ENCODE data around the gene YAP1. TPM values are rescaled to one million over a fixed set of nuclear protein-coding genes. Genes with fewer than 3 reads are reported as not detected.

Gene YAP1
- 0.08 TPM for polyA plus RNA-seq (2012; ENCODE audit: low read depth, missing spikeins)

DNA sequence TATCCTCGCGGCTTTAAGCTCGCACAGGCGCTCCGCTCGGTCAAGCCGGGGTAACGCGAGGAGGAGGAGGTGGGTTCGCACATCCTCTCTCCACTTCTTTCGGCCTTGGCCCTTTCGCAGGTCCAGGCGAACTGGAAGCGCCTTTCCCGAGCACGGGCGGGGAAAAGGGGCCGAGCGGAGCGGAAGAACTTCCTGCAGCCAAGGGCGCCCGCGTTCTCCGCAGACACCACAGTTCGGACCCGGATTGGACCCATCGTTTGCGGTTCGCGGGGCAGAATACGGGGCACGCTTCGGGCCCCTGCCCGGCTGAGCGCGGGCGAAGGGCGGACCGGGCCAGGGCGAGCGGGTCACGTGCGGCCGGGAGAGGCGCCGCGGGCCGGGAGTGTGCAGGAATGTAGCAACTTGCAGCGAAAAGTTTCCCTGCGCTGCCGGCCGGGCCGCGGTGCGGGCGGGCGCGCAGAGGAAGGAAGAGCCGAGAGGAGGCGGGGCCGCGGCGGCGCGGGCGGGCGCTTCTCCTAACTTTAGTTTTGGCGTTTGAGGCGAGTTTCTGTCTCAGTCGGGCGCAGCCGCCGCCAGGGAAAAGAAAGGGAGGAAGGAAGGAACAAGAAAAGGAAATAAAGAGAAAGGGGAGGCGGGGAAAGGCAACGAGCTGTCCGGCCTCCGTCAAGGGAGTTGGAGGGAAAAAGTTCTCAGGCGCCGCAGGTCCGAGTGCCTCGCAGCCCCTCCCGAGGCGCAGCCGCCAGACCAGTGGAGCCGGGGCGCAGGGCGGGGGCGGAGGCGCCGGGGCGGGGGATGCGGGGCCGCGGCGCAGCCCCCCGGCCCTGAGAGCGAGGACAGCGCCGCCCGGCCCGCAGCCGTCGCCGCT lies at the start of gene YAP1:
Gene YAP1 (plus strand): TSS at position 552 of the 865 bp plus-strand sequence. CDS start 402 bp downstream, outside the sequence.
- DNase-seq (ENCODE audit: insufficient read length, low spot score), result peak; percentile 46
- FAIRE-seq, result no peak
- no peak for TF ChIP-seq PAX5 (IDR thresholded peaks at IDR 0.05; ENCODE audit: insufficient read depth, low read length, severe bottlenecking)
- no peak for TF ChIP-seq POLR2AphosphoS5 (IDR thresholded peaks at IDR 0.05; ENCODE audit: low read depth, low read length)
- TF ChIP-seq SPI1 (IDR thresholded peaks at IDR 0.05; ENCODE audit: low read depth, low read length), result 0 out of 2 replicates have a peak, but pooled peaks have one; percentile 18
- TF ChIP-seq TAF1 (IDR thresholded peaks at IDR 0.05; ENCODE audit: low read depth, low read length), result no peak

DNA sequence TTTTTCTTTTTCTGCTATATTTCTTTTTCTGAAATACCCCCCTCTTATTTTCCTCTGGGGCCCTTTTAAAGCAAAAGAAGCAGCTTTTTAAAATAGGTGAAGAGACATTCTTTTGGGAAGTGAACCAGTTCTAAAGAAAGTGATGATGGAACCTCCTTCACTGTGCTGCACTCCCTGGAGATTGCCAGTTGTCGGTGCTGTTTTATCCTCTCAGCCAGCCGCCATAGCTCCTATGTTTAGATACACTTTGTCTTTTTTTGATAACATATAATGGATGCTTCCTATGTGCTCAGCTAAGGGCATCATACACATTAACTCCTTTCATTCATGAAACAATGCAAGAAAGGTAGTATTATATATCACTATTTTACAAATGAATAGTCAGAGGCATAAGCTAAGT lies 49.0 kb upstream of the YAP1 start:
- DNase-seq (ENCODE audit: insufficient read length, low spot score) (no peak), FAIRE-seq (no peak)
- TF ChIP-seq PAX5 (IDR thresholded peaks at IDR 0.05; ENCODE audit: insufficient read depth, low read length, severe bottlenecking) (no peak), POLR2A (IDR thresholded peaks at IDR 0.05; ENCODE audit: low read depth, low read length) (no peak), POLR2AphosphoS5 (IDR thresholded peaks at IDR 0.05; ENCODE audit: low read depth, low read length) (no peak), POU2F2 (IDR thresholded peaks at IDR 0.05; ENCODE audit: low read depth, low read length) (no peak), TAF1 (IDR thresholded peaks at IDR 0.05; ENCODE audit: low read depth, low read length) (no peak), SPI1 (IDR thresholded peaks at IDR 0.05; ENCODE audit: low read depth, low read length) (no peak)

DNA sequence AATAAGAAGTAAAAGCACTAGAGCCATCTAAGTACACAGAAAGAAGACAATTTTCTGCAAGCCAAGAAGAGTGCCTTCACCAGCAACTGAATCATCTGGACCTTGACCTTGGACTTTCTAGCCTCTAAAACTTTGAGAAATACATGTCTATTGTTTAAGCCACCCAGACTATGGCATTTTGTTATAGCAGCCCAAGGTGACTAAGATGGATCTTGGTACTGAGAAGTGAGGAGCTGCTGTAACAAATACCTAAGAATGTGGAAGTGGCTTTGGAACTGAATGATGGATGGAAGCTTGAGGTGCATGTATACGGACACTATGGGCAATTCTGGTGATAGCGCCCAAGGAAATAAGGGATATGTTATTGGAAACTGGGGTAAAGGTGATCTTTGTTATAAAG lies 48.1 kb upstream of the YAP1 start:
- DNase-seq (ENCODE audit: insufficient read length, low spot score) (no peak), FAIRE-seq (no peak)
- TF ChIP-seq POLR2A (IDR thresholded peaks at IDR 0.05; ENCODE audit: low read depth, low read length) (no peak), PAX5 (IDR thresholded peaks at IDR 0.05; ENCODE audit: insufficient read depth, low read length, severe bottlenecking) (no peak), POLR2AphosphoS5 (IDR thresholded peaks at IDR 0.05; ENCODE audit: low read depth, low read length) (no peak), SPI1 (IDR thresholded peaks at IDR 0.05; ENCODE audit: low read depth, low read length) (no peak), TAF1 (IDR thresholded peaks at IDR 0.05; ENCODE audit: low read depth, low read length) (no peak), POU2F2 (IDR thresholded peaks at IDR 0.05; ENCODE audit: low read depth, low read length) (no peak)

DNA sequence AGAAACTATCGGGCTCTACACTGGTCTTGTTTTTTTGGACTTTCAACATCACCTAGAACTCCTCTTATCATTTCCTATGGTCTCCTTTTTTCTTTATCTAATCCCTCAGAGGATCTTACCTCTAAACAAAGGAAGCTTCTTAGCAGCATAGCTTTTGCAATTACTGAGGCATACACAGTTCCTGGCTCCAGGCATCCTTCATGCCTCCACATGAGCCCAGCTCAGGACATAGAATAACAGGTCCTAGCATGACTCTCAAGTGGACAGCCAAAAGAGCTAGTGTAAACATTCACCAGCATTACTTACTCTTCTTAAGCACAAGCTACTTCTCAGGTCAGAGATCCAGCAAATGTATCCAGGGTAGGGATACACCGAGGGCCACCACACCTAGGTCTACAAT lies 45.9 kb upstream of the YAP1 start:
- DNase-seq (ENCODE audit: insufficient read length, low spot score), result no peak
- FAIRE-seq, result no peak
- TF ChIP-seq PAX5 (IDR thresholded peaks at IDR 0.05; ENCODE audit: insufficient read depth, low read length, severe bottlenecking) (no peak), SPI1 (IDR thresholded peaks at IDR 0.05; ENCODE audit: low read depth, low read length) (no peak), TAF1 (IDR thresholded peaks at IDR 0.05; ENCODE audit: low read depth, low read length) (no peak), POU2F2 (IDR thresholded peaks at IDR 0.05; ENCODE audit: low read depth, low read length) (no peak), POLR2A (IDR thresholded peaks at IDR 0.05; ENCODE audit: low read depth, low read length) (no peak), POLR2AphosphoS5 (IDR thresholded peaks at IDR 0.05; ENCODE audit: low read depth, low read length) (no peak)

DNA sequence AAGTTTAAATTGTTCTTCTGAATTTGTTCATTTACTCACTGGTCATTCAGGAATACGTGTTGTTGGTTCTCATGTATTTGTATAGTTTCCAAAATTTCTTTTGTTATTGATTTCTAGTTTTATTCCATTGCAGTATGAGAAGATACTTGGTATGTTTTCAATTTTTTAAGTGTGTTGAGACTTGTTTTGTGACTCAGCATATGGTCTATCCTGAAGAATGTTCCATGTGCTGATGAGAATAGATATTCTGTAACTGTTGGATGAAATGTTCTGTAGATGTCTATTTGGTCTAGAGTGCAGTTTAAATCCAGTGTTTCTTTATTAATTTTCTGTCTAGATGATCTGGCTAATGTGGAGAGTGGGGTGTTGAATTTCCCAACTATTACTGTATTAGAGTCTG lies 39.5 kb upstream of the YAP1 start:
- TF ChIP-seq TAF1 (IDR thresholded peaks at IDR 0.05; ENCODE audit: low read depth, low read length) (no peak), POLR2A (IDR thresholded peaks at IDR 0.05; ENCODE audit: low read depth, low read length) (no peak), SPI1 (IDR thresholded peaks at IDR 0.05; ENCODE audit: low read depth, low read length) (no peak), POU2F2 (IDR thresholded peaks at IDR 0.05; ENCODE audit: low read depth, low read length) (no peak), PAX5 (IDR thresholded peaks at IDR 0.05; ENCODE audit: insufficient read depth, low read length, severe bottlenecking) (no peak), POLR2AphosphoS5 (IDR thresholded peaks at IDR 0.05; ENCODE audit: low read depth, low read length) (no peak)
- DNase-seq (ENCODE audit: insufficient read length, low spot score) (no peak), FAIRE-seq (no peak)

DNA sequence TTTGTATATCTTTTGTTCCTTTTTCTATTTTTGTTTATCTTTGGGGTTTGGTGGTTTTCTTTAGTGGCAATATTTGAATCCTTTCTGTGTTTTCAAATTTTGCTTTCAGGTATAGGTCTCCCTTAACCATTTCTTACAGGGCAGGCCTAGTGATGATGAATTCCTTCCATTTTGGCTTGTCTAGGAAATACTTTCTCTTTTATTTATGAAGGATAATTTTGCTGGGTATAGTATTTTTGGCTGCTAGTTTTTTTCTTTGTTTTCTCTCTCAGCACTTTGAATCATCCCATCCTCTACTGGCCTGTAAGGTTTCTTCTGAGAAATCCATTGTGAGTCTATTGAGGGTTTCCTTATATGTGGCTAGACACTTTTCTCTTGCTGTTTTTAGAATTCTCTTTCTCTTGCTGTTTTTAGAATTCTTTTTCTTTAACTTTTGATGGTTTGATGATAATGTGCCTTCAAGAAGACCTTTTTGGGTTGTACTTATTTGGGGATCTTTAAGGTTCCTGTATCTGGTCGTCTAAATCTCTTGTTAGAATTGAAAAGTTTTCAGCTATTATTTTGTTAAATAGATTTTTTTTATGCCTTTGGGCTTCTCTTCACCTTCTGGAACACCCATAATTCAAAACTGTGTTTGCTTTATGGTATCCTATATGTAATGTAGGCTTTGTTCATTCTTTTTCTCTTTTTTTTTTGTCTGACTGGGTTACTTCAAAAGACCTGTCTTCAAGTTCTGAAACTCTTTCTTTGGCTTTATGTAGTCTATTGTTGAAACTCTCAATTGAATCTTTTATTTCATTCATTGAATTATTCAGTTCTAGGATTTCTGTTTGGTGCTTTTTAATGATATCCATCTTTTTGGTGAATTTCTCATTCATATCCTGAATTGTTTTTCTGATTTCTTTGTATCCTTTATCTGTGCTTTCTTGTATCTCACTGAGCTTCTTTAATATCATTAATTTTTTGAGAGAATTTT lies 38.5 kb upstream of the YAP1 start:
- FAIRE-seq (no peak), DNase-seq (ENCODE audit: insufficient read length, low spot score) (no peak)
- TF ChIP-seq PAX5 (IDR thresholded peaks at IDR 0.05; ENCODE audit: insufficient read depth, low read length, severe bottlenecking) (no peak), POU2F2 (IDR thresholded peaks at IDR 0.05; ENCODE audit: low read depth, low read length) (no peak), TAF1 (IDR thresholded peaks at IDR 0.05; ENCODE audit: low read depth, low read length) (no peak), POLR2AphosphoS5 (IDR thresholded peaks at IDR 0.05; ENCODE audit: low read depth, low read length) (no peak)

DNA sequence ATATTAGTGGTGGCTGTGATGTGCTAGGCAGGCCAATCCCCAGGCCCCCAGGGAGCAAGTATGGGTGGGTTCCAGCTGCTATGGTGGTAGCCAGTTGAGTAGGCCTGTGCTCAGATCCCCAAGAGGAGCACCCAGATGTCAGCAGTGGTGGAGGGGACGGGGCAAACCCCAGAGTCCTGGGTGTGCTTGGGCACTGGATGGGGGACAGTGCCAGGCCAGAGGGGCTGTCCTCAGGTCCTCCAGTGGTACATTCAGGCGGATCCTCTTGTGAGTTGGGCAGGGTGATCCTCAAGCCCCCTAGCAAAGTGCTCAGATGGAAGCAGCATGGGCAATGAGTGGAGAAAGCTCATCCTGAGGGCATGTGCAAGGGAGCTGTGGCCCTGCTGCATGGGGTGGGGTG lies 37.0 kb upstream of the YAP1 start:
- no peak for TF ChIP-seq SPI1 (IDR thresholded peaks at IDR 0.05; ENCODE audit: low read depth, low read length)
- TF ChIP-seq POLR2AphosphoS5 (IDR thresholded peaks at IDR 0.05; ENCODE audit: low read depth, low read length), result no peak
- no peak for TF ChIP-seq POU2F2 (IDR thresholded peaks at IDR 0.05; ENCODE audit: low read depth, low read length)
- TF ChIP-seq POLR2A (IDR thresholded peaks at IDR 0.05; ENCODE audit: low read depth, low read length), result no peak
- no peak for TF ChIP-seq PAX5 (IDR thresholded peaks at IDR 0.05; ENCODE audit: insufficient read depth, low read length, severe bottlenecking)
- no peak for TF ChIP-seq TAF1 (IDR thresholded peaks at IDR 0.05; ENCODE audit: low read depth, low read length)
- no peak for FAIRE-seq

DNA sequence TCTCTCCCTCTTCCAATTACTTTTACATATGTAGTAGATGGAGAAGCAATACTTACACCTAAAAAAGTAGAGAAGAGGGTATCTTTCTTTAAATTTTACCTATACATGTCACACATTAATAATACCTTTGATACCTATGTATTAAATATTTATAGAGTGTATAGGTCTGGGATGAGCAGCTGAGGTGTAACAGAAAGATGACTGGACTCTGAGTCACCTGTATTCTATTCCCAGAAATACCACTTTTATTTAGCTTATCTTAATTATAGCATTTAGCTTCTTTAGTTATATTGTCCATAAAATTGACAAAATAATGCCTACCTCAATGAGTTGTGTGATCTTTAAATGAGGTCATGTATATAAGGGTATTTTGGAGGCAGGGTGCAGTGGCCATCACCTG lies 30.6 kb upstream of the YAP1 start:
- TF ChIP-seq POU2F2 (IDR thresholded peaks at IDR 0.05; ENCODE audit: low read depth, low read length) (no peak), TAF1 (IDR thresholded peaks at IDR 0.05; ENCODE audit: low read depth, low read length) (no peak), POLR2AphosphoS5 (IDR thresholded peaks at IDR 0.05; ENCODE audit: low read depth, low read length) (no peak), SPI1 (IDR thresholded peaks at IDR 0.05; ENCODE audit: low read depth, low read length) (no peak), PAX5 (IDR thresholded peaks at IDR 0.05; ENCODE audit: insufficient read depth, low read length, severe bottlenecking) (no peak), POLR2A (IDR thresholded peaks at IDR 0.05; ENCODE audit: low read depth, low read length) (no peak)
- DNase-seq (ENCODE audit: insufficient read length, low spot score), result no peak
- FAIRE-seq, result no peak

More for the DNA sequence above, 37.0 kb upstream of the YAP1 start:
- DNase-seq (ENCODE audit: insufficient read length, low spot score), result no peak

DNA sequence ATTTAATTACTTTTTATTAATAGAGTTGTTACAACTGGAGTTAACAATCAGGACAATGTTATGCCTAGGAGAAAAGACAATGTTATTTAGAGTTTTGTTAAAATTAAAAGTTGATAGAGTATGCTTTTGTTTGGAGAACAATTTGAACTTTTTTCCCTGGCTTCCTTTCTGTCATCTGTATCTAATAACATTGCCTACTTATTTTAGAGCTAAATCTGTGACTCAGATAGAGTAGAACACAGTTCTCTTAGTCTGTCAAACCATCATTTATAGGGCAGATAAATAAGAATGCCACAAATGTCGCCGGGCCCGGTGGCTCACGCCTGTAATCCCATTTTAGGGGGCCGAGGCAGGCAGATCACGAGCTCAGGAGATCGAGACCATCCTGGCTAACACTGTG lies 28.9 kb upstream of the YAP1 start:
- FAIRE-seq (no peak), DNase-seq (ENCODE audit: insufficient read length, low spot score) (no peak)
- no peak for TF ChIP-seq POLR2AphosphoS5 (IDR thresholded peaks at IDR 0.05; ENCODE audit: low read depth, low read length)
- TF ChIP-seq POLR2A (IDR thresholded peaks at IDR 0.05; ENCODE audit: low read depth, low read length), result no peak
- no peak for TF ChIP-seq TAF1 (IDR thresholded peaks at IDR 0.05; ENCODE audit: low read depth, low read length)
- no peak for TF ChIP-seq POU2F2 (IDR thresholded peaks at IDR 0.05; ENCODE audit: low read depth, low read length)
- TF ChIP-seq SPI1 (IDR thresholded peaks at IDR 0.05; ENCODE audit: low read depth, low read length), result no peak
- no peak for TF ChIP-seq PAX5 (IDR thresholded peaks at IDR 0.05; ENCODE audit: insufficient read depth, low read length, severe bottlenecking)
